PC-9 (cell line): ENCODE data around the gene CSNK1G3.

Source experiments
- CTCF ChIP-seq: fragments of 200-600 bp; sonication (generic); conservative IDR thresholded peaks from 2 replicates; pipeline ENCODE4 v1.6.1; 2017; ENCODE audit warnings: mixed run types, antibody characterized with exemption, mild to moderate bottlenecking, moderate library complexity
- EZH2 ChIP-seq: fragments of 200-600 bp; sonication (generic); IDR thresholded peaks from 2 replicates; pipeline ENCODE4 v1.8.0; 2017; ENCODE audit warnings: antibody characterized with exemption, low read depth

GRCh38 chr5:123508441-123508840 lies 3.5 kb upstream of the CSNK1G3 start:
- no peak for TF ChIP-seq CTCF
- TF ChIP-seq EZH2, result no peak
